ENCODE data around the gene ZNF782. TPM values are rescaled to one million over a fixed set of nuclear protein-coding genes. Genes with fewer than 3 reads are reported as not detected.

Gene ZNF782
- total and polyA plus RNA-seq, 2 experiments from 2014 or later: 0.85 to 2.9 TPM

GRCh38 chr9:96852676-96853075 is 1.6 kb downstream of the ZNF782 start:
- no peaks in the 10 kb centered on the region for H3K27me3 ChIP-seq (replicated peaks; ENCODE audit: insufficient read depth)
- H3F3A ChIP-seq (ENCODE audit: insufficient read depth): 0 out of 2 replicates have a peak, but pooled peaks cover 6% of the 10 kb centered on the region
- H3K4me3 ChIP-seq: peak overlapping the region; percentile 91; the same call in 1 of the 2 replicates
- no peak overlapping the region for H3K9ac ChIP-seq
- in situ Hi-C loops (cut with MboI): loop anchor here (25.0 kb wide), 2 partner anchors 260 to 760 kb away; no protein-coding TSS in a partner anchor
- H3K4me1 ChIP-seq (ENCODE audit: insufficient read depth): peaks cover 9% of the 10 kb centered on the region
- H3K36me3 ChIP-seq (ENCODE audit: low read depth): no peaks in the 10 kb centered on the region
- H3K27ac ChIP-seq: no peak overlapping the region
- 83 to 84% methylated on average over 4 of the region's 4 CpGs for WGBS, 2 experiments (ENCODE audit: low coverage in 1 of 2, low lambda C conversion rate in 2 of 2, missing lambda C conversion rate in 2 of 2)
- no peak overlapping the region for H2AFZ ChIP-seq
- H3K9me3 ChIP-seq (ENCODE audit: low read depth): no peaks in the 10 kb centered on the region
- no peaks in the 10 kb centered on the region for H4K20me1 ChIP-seq (ENCODE audit: insufficient read depth)
- no peaks in the 10 kb centered on the region for H3K9me2 ChIP-seq (ENCODE audit: insufficient read depth)
- TF ChIP-seq EZH2phosphoT487 (IDR thresholded peaks at IDR 0.05; ENCODE audit: insufficient read depth, low read depth) (no peak), EZH2 (IDR thresholded peaks at IDR 0.05; ENCODE audit: insufficient read depth, poor library complexity, severe bottlenecking) (no peak)
- H3K79me2 ChIP-seq (ENCODE audit: insufficient read depth): peaks cover 55% of the 10 kb centered on the region
- DNase-seq: no peak
- no peak overlapping the region for H3K4me2 ChIP-seq (ENCODE audit: unreplicated experiment)

- Histone ChIP-seq H3K27me3 (replicated peaks; ENCODE audit: insufficient read depth) (no peaks in the 10 kb centered on the region), H2AFZ (no peak overlapping the region), H3K9me3 (ENCODE audit: low read depth) (no peaks in the 10 kb centered on the region), H3K9ac (no peak overlapping the region), H3K9me2 (ENCODE audit: insufficient read depth) (no peaks in the 10 kb centered on the region), H4K20me1 (ENCODE audit: insufficient read depth) (no peaks in the 10 kb centered on the region), H3F3A (ENCODE audit: insufficient read depth) (no peaks in the 10 kb centered on the region), H3K36me3 (ENCODE audit: low read depth) (no peaks in the 10 kb centered on the region; the same call in 1 of the 2 replicates), H3K79me2 (ENCODE audit: insufficient read depth) (peaks cover 40% of the 10 kb centered on the region), H3K4me2 (ENCODE audit: unreplicated experiment) (no peak overlapping the region), H3K4me3 (no peak overlapping the region), H3K4me1 (ENCODE audit: insufficient read depth) (no peaks in the 10 kb centered on the region), H3K27ac (no peak overlapping the region)
- in situ Hi-C loops (cut with MboI): no loop called here
- no peak for DNase-seq
- WGBS, 2 experiments (ENCODE audit: low coverage in 1 of 2, low lambda C conversion rate in 2 of 2, missing lambda C conversion rate in 2 of 2): 81 to 84% methylated on average over 2 of the region's 2 CpGs
- TF ChIP-seq EZH2 (IDR thresholded peaks at IDR 0.05; ENCODE audit: insufficient read depth, poor library complexity, severe bottlenecking) (no peak), EZH2phosphoT487 (IDR thresholded peaks at IDR 0.05; ENCODE audit: insufficient read depth, low read depth) (no peak)
Observed at GRCh38 chr9:96844040-96844439, 10.3 kb downstream of the ZNF782 start.

- Histone ChIP-seq H3K9me3 (ENCODE audit: low read depth) (peaks cover 18% of the 10 kb centered on the region), H3K4me1 (ENCODE audit: insufficient read depth) (no peaks in the 10 kb centered on the region), H3K9ac (no peak overlapping the region), H3K4me3 (no peak overlapping the region), H3K9me2 (ENCODE audit: insufficient read depth) (no peaks in the 10 kb centered on the region), H3K27me3 (replicated peaks; ENCODE audit: insufficient read depth) (no peaks in the 10 kb centered on the region), H3K4me2 (ENCODE audit: unreplicated experiment) (no peak overlapping the region), H3K79me2 (ENCODE audit: insufficient read depth) (no peaks in the 10 kb centered on the region), H3F3A (ENCODE audit: insufficient read depth) (0 out of 2 replicates have a peak, but pooled peaks cover 4% of the 10 kb centered on the region), H2AFZ (no peak overlapping the region), H3K27ac (no peak overlapping the region), H4K20me1 (ENCODE audit: insufficient read depth) (no peaks in the 10 kb centered on the region), H3K36me3 (ENCODE audit: low read depth) (peaks cover 75% of the 10 kb centered on the region)
- TF ChIP-seq EZH2 (IDR thresholded peaks at IDR 0.05; ENCODE audit: insufficient read depth, poor library complexity, severe bottlenecking): no peak
- TF ChIP-seq EZH2phosphoT487 (IDR thresholded peaks at IDR 0.05; ENCODE audit: insufficient read depth, low read depth): no peak
- peak; percentile 0 for DNase-seq
- WGBS, 2 experiments (ENCODE audit: low coverage in 1 of 2, low lambda C conversion rate in 2 of 2, missing lambda C conversion rate in 2 of 2): 92 to 96% methylated on average over 6 of the region's 6 CpGs
- in situ Hi-C loops (cut with MboI): no loop called here
Observed at GRCh38 chr9:96818533-96818932, 35.8 kb downstream of the ZNF782 start.

GRCh38 chr9:96817973-96818372 is 36.3 kb downstream of the ZNF782 start:
- H3K27me3 ChIP-seq (replicated peaks; ENCODE audit: insufficient read depth): no peaks in the 10 kb centered on the region

More at GRCh38 chr9:96817973-96818372, 36.3 kb downstream of the ZNF782 start:
- no peak overlapping the region for H2AFZ ChIP-seq
- no peaks in the 10 kb centered on the region for H3K9me2 ChIP-seq (ENCODE audit: insufficient read depth)
- H3K4me3 ChIP-seq: no peak overlapping the region
- H3K4me1 ChIP-seq (ENCODE audit: insufficient read depth): no peaks in the 10 kb centered on the region
- DNase-seq: no peak
- H3F3A ChIP-seq (ENCODE audit: insufficient read depth): 0 out of 2 replicates have a peak, but pooled peaks cover 4% of the 10 kb centered on the region
- no peaks in the 10 kb centered on the region for H3K79me2 ChIP-seq (ENCODE audit: insufficient read depth)
- H3K9ac ChIP-seq: no peak overlapping the region
- in situ Hi-C loops (cut with MboI): no loop called here
- H3K27ac ChIP-seq: no peak overlapping the region
- no peak for TF ChIP-seq EZH2phosphoT487 (IDR thresholded peaks at IDR 0.05; ENCODE audit: insufficient read depth, low read depth)
- TF ChIP-seq EZH2 (IDR thresholded peaks at IDR 0.05; ENCODE audit: insufficient read depth, poor library complexity, severe bottlenecking): no peak
- peaks cover 18% of the 10 kb centered on the region for H3K9me3 ChIP-seq (ENCODE audit: low read depth)
- 95 to 100% methylated on average over 2 of the region's 2 CpGs for WGBS, 2 experiments (ENCODE audit: low coverage in 1 of 2, low lambda C conversion rate in 2 of 2, missing lambda C conversion rate in 2 of 2)
- H4K20me1 ChIP-seq (ENCODE audit: insufficient read depth): no peaks in the 10 kb centered on the region
- H3K36me3 ChIP-seq (ENCODE audit: low read depth): peaks cover 69% of the 10 kb centered on the region
- no peak overlapping the region for H3K4me2 ChIP-seq (ENCODE audit: unreplicated experiment)
